ENCODE measurements around the gene CENPX. TPM values are rescaled to one million over a fixed set of nuclear protein-coding genes. Genes with fewer than 3 reads are reported as not detected.

Gene CENPX
- total and polyA plus RNA-seq, 2 of the 13 experiments (the other 11 are each of a cell fraction or from before 2014, with no cell fraction given), result 92.7 to 170 TPM

DNA sequence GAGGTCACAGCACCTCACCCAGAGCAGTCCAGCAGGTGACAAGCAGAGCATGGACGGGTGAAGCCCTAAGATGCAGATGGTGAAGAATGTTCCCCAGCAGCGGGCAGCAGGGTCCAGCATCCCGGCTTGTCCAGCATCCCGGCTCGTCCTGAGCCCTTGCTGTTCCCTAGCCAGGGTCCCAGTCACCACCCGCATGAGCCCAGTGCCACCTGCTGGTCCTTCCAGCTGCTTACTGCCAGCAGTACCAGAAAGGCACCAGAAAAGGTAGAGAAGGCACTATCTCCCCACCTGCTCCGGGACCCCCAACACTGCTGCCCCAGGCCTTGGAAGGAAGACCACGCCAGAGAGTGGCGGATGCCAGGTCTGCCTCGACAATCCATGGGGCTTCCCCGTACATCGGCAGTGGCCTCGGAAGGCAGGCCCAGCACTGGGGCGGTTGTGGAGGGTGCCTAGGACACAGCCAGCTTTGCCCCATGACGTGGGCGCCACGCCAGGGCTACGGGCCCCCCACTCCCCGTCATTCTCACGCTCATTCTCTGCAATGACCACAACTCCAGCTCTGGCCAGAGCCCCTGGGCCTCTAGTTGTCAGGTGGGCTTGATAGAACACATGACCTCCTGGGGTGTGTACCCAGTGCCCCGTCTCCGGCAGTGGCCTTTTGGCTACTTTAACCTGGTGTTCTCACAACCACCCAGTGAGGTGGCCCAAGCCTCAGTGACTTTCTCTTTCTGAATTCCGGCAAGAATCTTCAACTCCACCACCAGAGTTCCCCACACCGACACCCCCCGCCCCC lies 1.4 kb downstream of the CENPX start (continued):
- TF ChIP-seq, protein P1, sequence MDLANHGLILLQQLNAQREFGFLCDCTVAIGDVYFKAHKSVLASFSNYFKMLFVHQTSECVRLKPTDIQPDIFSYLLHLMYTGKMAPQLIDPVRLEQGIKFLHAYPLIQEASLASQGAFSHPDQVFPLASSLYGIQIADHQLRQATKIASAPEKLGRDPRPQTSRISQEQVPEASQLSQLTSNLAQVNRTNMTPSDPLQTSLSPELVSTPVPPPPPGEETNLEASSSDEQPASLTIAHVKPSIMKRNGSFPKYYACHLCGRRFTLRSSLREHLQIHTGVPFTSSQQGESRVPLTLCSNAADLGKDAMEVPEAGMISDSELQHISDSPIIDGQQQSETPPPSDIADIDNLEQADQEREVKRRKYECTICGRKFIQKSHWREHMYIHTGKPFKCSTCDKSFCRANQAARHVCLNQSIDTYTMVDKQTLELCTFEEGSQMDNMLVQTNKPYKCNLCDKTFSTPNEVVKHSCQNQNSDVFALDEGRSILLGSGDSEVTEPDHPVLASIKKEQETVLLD (CRISPR knock-in tag; IDR thresholded peaks at IDR 0.05; ENCODE audit: low read depth), result no peak
- peak; percentile 65; the same call in 1 of the 2 replicates for TF ChIP-seq JUN (CRISPR knock-in tag; IDR thresholded peaks at IDR 0.05)
- TF ChIP-seq ZKSCAN1 (IDR thresholded peaks at IDR 0.05; ENCODE audit: low read length), result no peak
- no peak for TF ChIP-seq ZNF18 (CRISPR knock-in tag; IDR thresholded peaks at IDR 0.05; ENCODE audit: insufficient replicate concordance)
- TF ChIP-seq, protein P2, sequence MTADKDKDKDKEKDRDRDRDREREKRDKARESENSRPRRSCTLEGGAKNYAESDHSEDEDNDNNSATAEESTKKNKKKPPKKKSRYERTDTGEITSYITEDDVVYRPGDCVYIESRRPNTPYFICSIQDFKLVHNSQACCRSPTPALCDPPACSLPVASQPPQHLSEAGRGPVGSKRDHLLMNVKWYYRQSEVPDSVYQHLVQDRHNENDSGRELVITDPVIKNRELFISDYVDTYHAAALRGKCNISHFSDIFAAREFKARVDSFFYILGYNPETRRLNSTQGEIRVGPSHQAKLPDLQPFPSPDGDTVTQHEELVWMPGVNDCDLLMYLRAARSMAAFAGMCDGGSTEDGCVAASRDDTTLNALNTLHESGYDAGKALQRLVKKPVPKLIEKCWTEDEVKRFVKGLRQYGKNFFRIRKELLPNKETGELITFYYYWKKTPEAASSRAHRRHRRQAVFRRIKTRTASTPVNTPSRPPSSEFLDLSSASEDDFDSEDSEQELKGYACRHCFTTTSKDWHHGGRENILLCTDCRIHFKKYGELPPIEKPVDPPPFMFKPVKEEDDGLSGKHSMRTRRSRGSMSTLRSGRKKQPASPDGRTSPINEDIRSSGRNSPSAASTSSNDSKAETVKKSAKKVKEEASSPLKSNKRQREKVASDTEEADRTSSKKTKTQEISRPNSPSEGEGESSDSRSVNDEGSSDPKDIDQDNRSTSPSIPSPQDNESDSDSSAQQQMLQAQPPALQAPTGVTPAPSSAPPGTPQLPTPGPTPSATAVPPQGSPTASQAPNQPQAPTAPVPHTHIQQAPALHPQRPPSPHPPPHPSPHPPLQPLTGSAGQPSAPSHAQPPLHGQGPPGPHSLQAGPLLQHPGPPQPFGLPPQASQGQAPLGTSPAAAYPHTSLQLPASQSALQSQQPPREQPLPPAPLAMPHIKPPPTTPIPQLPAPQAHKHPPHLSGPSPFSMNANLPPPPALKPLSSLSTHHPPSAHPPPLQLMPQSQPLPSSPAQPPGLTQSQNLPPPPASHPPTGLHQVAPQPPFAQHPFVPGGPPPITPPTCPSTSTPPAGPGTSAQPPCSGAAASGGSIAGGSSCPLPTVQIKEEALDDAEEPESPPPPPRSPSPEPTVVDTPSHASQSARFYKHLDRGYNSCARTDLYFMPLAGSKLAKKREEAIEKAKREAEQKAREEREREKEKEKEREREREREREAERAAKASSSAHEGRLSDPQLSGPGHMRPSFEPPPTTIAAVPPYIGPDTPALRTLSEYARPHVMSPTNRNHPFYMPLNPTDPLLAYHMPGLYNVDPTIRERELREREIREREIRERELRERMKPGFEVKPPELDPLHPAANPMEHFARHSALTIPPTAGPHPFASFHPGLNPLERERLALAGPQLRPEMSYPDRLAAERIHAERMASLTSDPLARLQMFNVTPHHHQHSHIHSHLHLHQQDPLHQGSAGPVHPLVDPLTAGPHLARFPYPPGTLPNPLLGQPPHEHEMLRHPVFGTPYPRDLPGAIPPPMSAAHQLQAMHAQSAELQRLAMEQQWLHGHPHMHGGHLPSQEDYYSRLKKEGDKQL (CRISPR knock-in tag; IDR thresholded peaks at IDR 0.05; ENCODE audit: low read depth), result no peak
- TF ChIP-seq ZNF772 (CRISPR knock-in tag; IDR thresholded peaks at IDR 0.05), result peak; percentile 74; the same call in 1 of the 2 replicates
- TF ChIP-seq MED1 (CRISPR knock-in tag; IDR thresholded peaks at IDR 0.05), result peak; percentile 71
- peak; percentile 91; the same call in 1 of the 2 replicates for TF ChIP-seq ZNF724P (CRISPR knock-in tag; IDR thresholded peaks at IDR 0.05; ENCODE audit: borderline replicate concordance)
- peak; percentile 85; the same call in 1 of the 2 replicates for TF ChIP-seq ZNF232 (CRISPR knock-in tag; IDR thresholded peaks at IDR 0.05; ENCODE audit: borderline replicate concordance)
- TF ChIP-seq MTF2 (CRISPR knock-in tag; IDR thresholded peaks at IDR 0.05; ENCODE audit: borderline replicate concordance), result peak; percentile 28; the same call in 1 of the 2 replicates
- no peak for TF ChIP-seq SP1 (IDR thresholded peaks at IDR 0.05)
- TF ChIP-seq SP1 (CRISPR knock-in tag; IDR thresholded peaks at IDR 0.05), result peak; percentile 62
- 0 out of 2 replicates have a peak, but pooled peaks have one; percentile 78 for TF ChIP-seq PAWR (CRISPR knock-in tag; IDR thresholded peaks at IDR 0.05; ENCODE audit: borderline replicate concordance)
- TF ChIP-seq ZMYM3 (CRISPR knock-in tag; IDR thresholded peaks at IDR 0.05), result peak; percentile 12; the same call in 1 of the 2 replicates
- TF ChIP-seq ZNF451 (CRISPR knock-in tag; IDR thresholded peaks at IDR 0.05), result peak; percentile 66; the same call in 1 of the 2 replicates
- no peak for TF ChIP-seq ZNF432 (CRISPR knock-in tag; IDR thresholded peaks at IDR 0.05; ENCODE audit: borderline replicate concordance)
- peak; percentile 99 for TF ChIP-seq CTCF (CRISPR knock-in tag; IDR thresholded peaks at IDR 0.05)
- peak; percentile 69 for TF ChIP-seq AGO2 (optimal IDR thresholded peaks at IDR 0.05; ENCODE audit: low read depth, low read length)

Data from HepG2 (cell line).